BJ (cell line): ENCODE measurements around the gene TSPYL1. TPM values are rescaled to one million over a fixed set of nuclear protein-coding genes. Genes with fewer than 3 reads are reported as not detected.

Experiments
- CTCF ChIA-PET: fragments of 350-600 bp; formaldehyde crosslinking; extraction: SDS; loops from one replicate; lab custom pipeline; 2021; ENCODE audit warnings: antibody characterized with exemption, inconsistent platforms; lab: Yijun Ruan, JAX
- POLR2A ChIA-PET: fragments of 300-600 bp; sonication (Branson Sonifier 250); formaldehyde crosslinking; extraction: SDS; loops from one replicate; lab custom pipeline; 2021; ENCODE audit warnings: antibody characterized with exemption; lab: Charles Lee
- DNase-seq: peaks from one replicate; pipeline ENCODE4 v3.0.0-alpha.2; 2011; ENCODE audit warnings: low read depth
- H3K27me3 ChIP-seq: 2 replicates; pipeline ENCODE4 v1.6.0; 2011; ENCODE audit warnings: low read length; ENCODE audit not compliant: control insufficient read depth, insufficient read depth
- H3K36me3 ChIP-seq: 2 replicates; pipeline ENCODE4 v1.5.1; 2011; ENCODE audit warnings: low read length; ENCODE audit not compliant: control insufficient read depth, insufficient read depth
- H3K4me3 ChIP-seq: 2 replicates; pipeline ENCODE4 v1.5.1; 2011; ENCODE audit warnings: low read depth, mild to moderate bottlenecking, control low read depth, low read length
- CTCF ChIP-seq: IDR thresholded peaks from 2 replicates; pipeline ENCODE4 v1.5.1; 2011; ENCODE audit warnings: low read depth, mild to moderate bottlenecking, control low read depth, inconsistent platforms, low read length, moderate library complexity; ENCODE audit not compliant: insufficient read depth
- polyA plus RNA-seq: library from polyadenylated mRNA; depleted of rRNA; stranded (reverse); fragments of >200 nt; gene quantifications from 2 replicates; pipeline ENCODE4 v1.2.3, GENCODE V29; 2011

The TSPYL1 gene
- polyA plus RNA-seq, 1 experiment = 31.9 TPM

DNA sequence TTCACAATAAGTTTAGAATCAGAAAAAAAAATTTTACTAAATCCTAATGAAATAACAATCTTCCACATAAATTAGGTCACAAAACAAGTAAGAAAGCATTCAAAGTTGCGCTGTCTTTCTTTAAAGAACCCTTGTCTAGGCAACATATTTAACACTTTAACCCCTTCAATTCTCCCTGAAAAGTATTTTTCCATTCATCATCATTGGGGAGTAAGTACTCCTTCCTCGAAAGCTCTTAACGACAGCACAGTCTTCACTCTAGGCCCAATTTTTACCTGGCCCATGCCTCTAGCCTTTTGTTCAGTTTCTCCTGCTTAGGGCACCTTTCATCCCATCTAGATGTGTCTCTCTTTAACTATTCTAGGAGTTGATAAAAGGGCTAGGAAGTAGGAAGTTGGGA is 2.6 kb downstream of the TSPYL1 start:
- H3K27me3 ChIP-seq = no peaks in the 10 kb centered on the region
- peak overlapping the region; percentile 86 for H3K4me3 ChIP-seq
- H3K36me3 ChIP-seq = no peaks in the 10 kb centered on the region; the same call in 1 of the 2 replicates
- DNase-seq = no peak
- POLR2A ChIA-PET = no interaction called here
- CTCF ChIA-PET = interaction anchor here (1.8 to 4.3 kb wide), 3 partner anchors 8 to 283 kb away, joined by 4 to 28 read pairs (median 23); no protein-coding TSS in a partner anchor
- no peak for TF ChIP-seq CTCF

GRCh38 chr6:116271149-116271708 is 8.5 kb downstream of the TSPYL1 start:
- TF ChIP-seq CTCF = no peak
- POLR2A ChIA-PET = no interaction called here

DNA sequence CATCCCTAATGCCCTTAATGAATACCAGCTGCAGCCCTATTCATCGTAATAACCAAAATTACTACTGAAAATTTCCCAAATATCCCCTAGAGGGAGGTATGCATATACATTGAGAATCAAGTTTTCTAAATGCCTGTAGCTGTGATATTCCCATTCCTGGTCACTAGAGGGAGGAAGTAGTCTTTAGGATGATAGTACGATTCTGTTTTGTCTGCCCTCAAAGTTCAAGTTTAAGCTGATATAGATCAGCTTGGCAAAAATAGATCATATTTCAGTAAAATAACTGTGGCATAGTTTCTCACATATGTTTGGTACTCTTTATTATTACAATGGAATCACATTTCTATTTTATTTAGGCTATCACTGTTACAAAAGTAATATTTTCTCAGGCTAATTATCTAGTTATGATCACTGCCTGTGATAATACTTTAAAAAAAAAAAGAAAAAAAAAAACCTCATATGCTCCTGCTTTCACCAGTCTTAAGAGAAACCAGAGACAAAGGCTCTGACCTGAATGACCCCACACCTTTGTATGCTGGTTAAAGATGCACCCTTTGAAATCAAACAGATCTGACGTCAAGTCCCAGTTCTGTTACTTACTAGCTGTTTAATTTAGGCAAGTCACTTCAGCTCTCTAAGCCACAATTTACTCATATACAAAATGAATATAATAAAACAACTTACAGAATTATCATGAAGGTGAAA is 11.0 kb downstream of the TSPYL1 start:
- ChIA-PET CTCF (interaction anchor here (0.6 to 6.6 kb wide), 34 partner anchors 10 to 322 kb away, joined by 3 to 93 read pairs (median 5); partner anchors contain the start of genes CALHM4, CALHM5, RWDD1 and TSPYL1), POLR2A (interaction anchor here (0.6 kb wide), 1 partner anchor 49 kb away, joined by 6 read pairs; no protein-coding TSS in a partner anchor)
- H3K4me3 ChIP-seq = no peak overlapping the region
- H3K36me3 ChIP-seq = no peaks in the 10 kb centered on the region; the same call in 1 of the 2 replicates
- peak; percentile 85 for TF ChIP-seq CTCF
- H3K27me3 ChIP-seq = no peaks in the 10 kb centered on the region
- DNase-seq = peak; percentile 29

More at GRCh38 chr6:116271149-116271708, 8.5 kb downstream of the TSPYL1 start:
- Histone ChIP-seq H3K36me3 (no peaks in the 10 kb centered on the region; the same call in 1 of the 2 replicates), H3K27me3 (no peaks in the 10 kb centered on the region), H3K4me3 (no peak overlapping the region)
- DNase-seq = no peak
- CTCF ChIA-PET = interaction anchor here (1.3 to 6.6 kb wide), 5 partner anchors 12 to 291 kb away, joined by 5 to 93 read pairs (median 48); no protein-coding TSS in a partner anchor

DNA sequence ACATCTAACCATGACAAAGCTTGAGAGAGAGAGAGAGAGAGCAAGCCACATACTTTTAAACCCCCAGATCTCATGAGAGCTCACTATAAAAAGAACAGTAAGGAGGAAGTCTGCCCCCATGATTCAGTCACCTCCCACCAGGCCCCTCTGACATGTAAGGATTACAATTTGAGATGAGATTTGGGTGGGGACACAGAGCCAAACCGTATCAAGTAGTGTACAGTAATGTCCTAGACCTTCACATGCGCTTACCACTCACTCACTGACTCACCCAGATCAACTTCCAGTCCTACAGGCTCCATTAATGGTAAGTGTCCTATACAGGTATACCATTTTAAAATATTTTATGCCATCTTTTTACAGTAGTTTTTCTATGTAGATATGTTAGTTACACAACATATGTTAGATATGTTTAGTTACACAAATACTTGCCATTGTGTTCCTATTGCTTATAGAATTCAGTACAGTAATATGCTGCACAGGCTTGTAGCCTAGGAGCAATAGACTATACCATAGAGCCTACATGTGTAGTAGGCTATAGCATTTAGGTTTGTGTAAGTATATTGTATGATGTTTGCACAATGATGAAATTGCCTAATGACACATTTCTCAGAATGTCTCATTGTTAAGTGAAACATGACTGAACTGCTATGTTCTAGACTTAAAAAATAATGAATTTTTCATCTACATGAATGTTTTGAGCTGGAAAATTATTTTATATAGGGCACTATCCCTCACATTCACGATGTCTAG is 11.7 kb downstream of the TSPYL1 start:
- no peak for TF ChIP-seq CTCF
- H3K4me3 ChIP-seq = no peak overlapping the region
- POLR2A ChIA-PET = no interaction called here
- no peak for DNase-seq
- no peaks in the 10 kb centered on the region for H3K27me3 ChIP-seq
- CTCF ChIA-PET = interaction anchor here (0.7 to 6.6 kb wide), 28 partner anchors 10 to 311 kb away, joined by 3 to 93 read pairs (median 5); partner anchors contain the start of genes CALHM4, CALHM5, RWDD1 and TSPYL1
- H3K36me3 ChIP-seq = no peaks in the 10 kb centered on the region
